IMR-90 (cell line): Measurements from ENCODE around the gene PFKP.

Experiments
- POLR2A ChIP-seq: IDR thresholded peaks from 2 replicates; pipeline ENCODE4 v1.6.1; 2012; ENCODE audit warnings: mild to moderate bottlenecking, low read depth, low read length
- RAD21 ChIP-seq: IDR thresholded peaks from 2 replicates; pipeline ENCODE4 v1.6.1; 2012; ENCODE audit warnings: low read length, improper control_type of control experiment
- TF ChIP-seq, protein P1 (sequence below): conservative IDR thresholded peaks from 2 replicates; pipeline ENCODE4 v1.5.1; 2012; ENCODE audit warnings: mild to moderate bottlenecking, low read depth, low read length, improper control_type of control experiment
- TF ChIP-seq, protein P2 (sequence below): fragments of 150-350 bp; IDR thresholded peaks from 2 replicates; pipeline ENCODE4 v1.6.1; 2017; ENCODE audit warnings: mild to moderate bottlenecking, antibody characterized with exemption, low read length, low read depth

DNA sequence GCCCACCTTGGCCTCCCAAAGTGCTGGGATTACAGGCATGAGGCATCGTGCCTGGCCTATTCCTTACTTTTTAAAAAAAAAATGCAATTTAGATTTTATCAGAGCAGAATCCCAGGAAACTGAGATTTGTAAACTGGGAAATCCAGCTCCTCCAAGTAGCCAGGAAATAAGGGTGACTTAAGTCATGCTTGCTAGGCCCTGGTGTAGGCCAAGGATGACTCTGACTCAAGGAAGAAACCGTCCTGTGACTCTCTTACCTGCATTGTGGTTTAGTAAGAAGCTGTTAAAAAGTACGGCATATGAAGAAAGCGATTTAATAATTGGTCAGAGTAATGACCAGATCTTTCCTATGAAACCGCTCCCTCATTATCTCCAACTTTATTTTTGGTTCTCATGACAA is 10.2 kb downstream of the PFKP start:
- TF ChIP-seq, protein P1, sequence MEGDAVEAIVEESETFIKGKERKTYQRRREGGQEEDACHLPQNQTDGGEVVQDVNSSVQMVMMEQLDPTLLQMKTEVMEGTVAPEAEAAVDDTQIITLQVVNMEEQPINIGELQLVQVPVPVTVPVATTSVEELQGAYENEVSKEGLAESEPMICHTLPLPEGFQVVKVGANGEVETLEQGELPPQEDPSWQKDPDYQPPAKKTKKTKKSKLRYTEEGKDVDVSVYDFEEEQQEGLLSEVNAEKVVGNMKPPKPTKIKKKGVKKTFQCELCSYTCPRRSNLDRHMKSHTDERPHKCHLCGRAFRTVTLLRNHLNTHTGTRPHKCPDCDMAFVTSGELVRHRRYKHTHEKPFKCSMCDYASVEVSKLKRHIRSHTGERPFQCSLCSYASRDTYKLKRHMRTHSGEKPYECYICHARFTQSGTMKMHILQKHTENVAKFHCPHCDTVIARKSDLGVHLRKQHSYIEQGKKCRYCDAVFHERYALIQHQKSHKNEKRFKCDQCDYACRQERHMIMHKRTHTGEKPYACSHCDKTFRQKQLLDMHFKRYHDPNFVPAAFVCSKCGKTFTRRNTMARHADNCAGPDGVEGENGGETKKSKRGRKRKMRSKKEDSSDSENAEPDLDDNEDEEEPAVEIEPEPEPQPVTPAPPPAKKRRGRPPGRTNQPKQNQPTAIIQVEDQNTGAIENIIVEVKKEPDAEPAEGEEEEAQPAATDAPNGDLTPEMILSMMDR, result no peak
- TF ChIP-seq POLR2A (no peak), RAD21 (no peak)
- TF ChIP-seq, protein P2, sequence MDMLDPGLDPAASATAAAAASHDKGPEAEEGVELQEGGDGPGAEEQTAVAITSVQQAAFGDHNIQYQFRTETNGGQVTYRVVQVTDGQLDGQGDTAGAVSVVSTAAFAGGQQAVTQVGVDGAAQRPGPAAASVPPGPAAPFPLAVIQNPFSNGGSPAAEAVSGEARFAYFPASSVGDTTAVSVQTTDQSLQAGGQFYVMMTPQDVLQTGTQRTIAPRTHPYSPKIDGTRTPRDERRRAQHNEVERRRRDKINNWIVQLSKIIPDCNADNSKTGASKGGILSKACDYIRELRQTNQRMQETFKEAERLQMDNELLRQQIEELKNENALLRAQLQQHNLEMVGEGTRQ, result no peak
